Effector memory CD4-positive, alpha-beta T cell (primary cell): ENCODE results near the gene FBLN1.

Source experiments
- DNase-seq, 3 donors: peaks; one replicate each; pipeline ENCODE4 v3.0.0-alpha.2; 2020
- H3K27ac ChIP-seq: 2 replicates; pipeline ENCODE4 v1.7.0; 2013; ENCODE audit warnings: mild to moderate bottlenecking, low read length, moderate library complexity; ENCODE audit not compliant: insufficient read depth, poor library complexity, severe bottlenecking
- H3K27me3 ChIP-seq: replicated peaks from 2 replicates; pipeline ENCODE4 v1.7.0; 2013; ENCODE audit warnings: mild to moderate bottlenecking, low read length; ENCODE audit not compliant: insufficient read depth, control insufficient read depth, poor library complexity, severe bottlenecking
- H3K36me3 ChIP-seq: 2 replicates; pipeline ENCODE4 v1.7.0; 2013; ENCODE audit warnings: mild to moderate bottlenecking, low read length, moderate library complexity; ENCODE audit not compliant: control insufficient read depth, insufficient read depth
- H3K4me1 ChIP-seq: 2 replicates; pipeline ENCODE4 v1.7.0; 2013; ENCODE audit warnings: low read length, mild to moderate bottlenecking; ENCODE audit not compliant: control insufficient read depth, insufficient read depth, poor library complexity, severe bottlenecking
- H3K4me3 ChIP-seq: 2 replicates; pipeline ENCODE4 v1.7.0; 2013; ENCODE audit warnings: low read length, low read depth, mild to moderate bottlenecking; ENCODE audit not compliant: insufficient read depth, poor library complexity, severe bottlenecking
- H3K9me3 ChIP-seq: 2 replicates; pipeline ENCODE4 v1.7.0; 2013; ENCODE audit warnings: mild to moderate bottlenecking, low read length, moderate library complexity; ENCODE audit not compliant: control insufficient read depth

Gene FBLN1

DNA sequence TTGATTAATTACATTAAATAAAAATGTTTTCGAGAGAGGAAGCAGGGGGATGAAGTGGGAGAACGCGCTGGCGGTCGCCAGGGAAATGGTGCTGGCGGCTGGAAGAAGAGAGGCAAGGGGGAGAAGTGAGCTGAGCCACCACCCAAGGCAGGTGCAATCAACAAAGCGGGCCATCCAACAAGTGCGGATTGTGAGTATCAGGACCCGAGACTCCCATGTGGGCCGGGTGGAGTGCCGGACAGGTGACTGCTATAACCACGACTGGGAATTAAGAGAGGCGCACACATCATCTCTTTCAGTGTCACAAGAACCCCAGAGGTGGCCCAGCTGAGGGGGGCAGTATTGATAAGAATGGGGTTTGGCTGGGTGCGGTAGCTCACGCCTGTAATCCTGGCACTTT is 127.8 kb downstream of the FBLN1 start:
- Histone ChIP-seq H3K4me1 (no peaks in the 10 kb centered on the region), H3K36me3 (no peaks in the 10 kb centered on the region), H3K4me3 (no peak overlapping the region), H3K9me3 (no peaks in the 10 kb centered on the region), H3K27me3 (no peaks in the 10 kb centered on the region), H3K27ac (no peak overlapping the region)
- DNase-seq: no peak

- no peaks in the 10 kb centered on the region for H3K36me3 ChIP-seq
- H3K27me3 ChIP-seq: no peaks in the 10 kb centered on the region
- no peak overlapping the region for H3K4me3 ChIP-seq
- no peaks in the 10 kb centered on the region for H3K9me3 ChIP-seq
- H3K4me1 ChIP-seq: no peaks in the 10 kb centered on the region
- no peak for DNase-seq
- no peak overlapping the region for H3K27ac ChIP-seq
Observed at GRCh38 chr22:45631140-45631840, 128.6 kb downstream of the FBLN1 start.

GRCh38 chr22:45631841-45632238 is 129.2 kb downstream of the FBLN1 start:
- H3K27me3 ChIP-seq: no peaks in the 10 kb centered on the region
- H3K4me3 ChIP-seq: no peak overlapping the region
- H3K9me3 ChIP-seq: no peaks in the 10 kb centered on the region
- H3K4me1 ChIP-seq: no peaks in the 10 kb centered on the region
- no peak for DNase-seq
- H3K36me3 ChIP-seq: no peaks in the 10 kb centered on the region
- no peak overlapping the region for H3K27ac ChIP-seq

DNA sequence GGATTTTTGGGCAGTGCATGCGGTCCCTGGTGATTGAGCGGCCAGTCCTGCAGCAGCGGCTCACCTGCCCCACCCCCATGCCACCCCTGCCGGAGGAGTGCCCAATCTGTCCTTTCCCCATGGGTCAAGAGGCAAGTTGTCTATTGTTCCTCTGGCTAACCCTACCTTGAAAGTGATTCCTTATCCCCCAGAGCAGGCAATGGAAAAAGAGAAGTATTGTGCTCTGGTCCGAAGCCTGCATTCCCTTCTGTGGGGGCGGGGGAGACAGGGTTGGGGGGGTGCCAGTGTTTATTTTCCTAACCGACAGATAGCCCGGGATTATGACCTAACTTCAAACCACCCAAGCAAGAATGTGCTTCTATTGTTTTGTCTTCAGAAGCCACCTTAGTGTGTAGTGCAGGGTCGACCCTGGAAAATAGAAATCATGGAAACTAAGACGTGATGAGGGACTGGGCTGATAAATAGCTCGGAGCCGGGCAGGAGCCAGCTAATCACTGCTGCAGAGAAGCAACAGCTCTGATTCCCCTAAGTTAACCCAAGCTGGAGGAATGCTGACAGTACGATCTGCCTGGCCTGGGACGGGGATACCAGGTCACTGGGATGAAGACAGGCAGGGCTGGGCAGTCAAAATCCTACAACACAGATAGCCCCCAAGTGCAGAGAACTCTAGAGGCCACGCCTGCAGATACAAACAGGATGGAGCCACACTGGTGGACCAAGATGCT is 130.3 kb downstream of the FBLN1 start:
- Histone ChIP-seq H3K36me3 (no peaks in the 10 kb centered on the region), H3K27ac (no peak overlapping the region), H3K27me3 (no peaks in the 10 kb centered on the region), H3K4me1 (no peaks in the 10 kb centered on the region), H3K4me3 (no peak overlapping the region), H3K9me3 (no peaks in the 10 kb centered on the region)
- DNase-seq: no peak

GRCh38 chr22:45636683-45637082 is 134.0 kb downstream of the FBLN1 start:
- Histone ChIP-seq H3K36me3 (no peaks in the 10 kb centered on the region), H3K4me3 (no peak overlapping the region), H3K9me3 (no peaks in the 10 kb centered on the region), H3K4me1 (no peaks in the 10 kb centered on the region), H3K27me3 (peaks cover 17% of the 10 kb centered on the region), H3K27ac (no peak overlapping the region)
- DNase-seq: no peak

- Histone ChIP-seq H3K4me1 (no peaks in the 10 kb centered on the region), H3K27me3 (peaks cover 17% of the 10 kb centered on the region), H3K36me3 (no peaks in the 10 kb centered on the region), H3K4me3 (no peak overlapping the region), H3K9me3 (no peaks in the 10 kb centered on the region), H3K27ac (no peak overlapping the region)
- DNase-seq: no peak
Observed at GRCh38 chr22:45638197-45638596, 135.5 kb downstream of the FBLN1 start.

DNA sequence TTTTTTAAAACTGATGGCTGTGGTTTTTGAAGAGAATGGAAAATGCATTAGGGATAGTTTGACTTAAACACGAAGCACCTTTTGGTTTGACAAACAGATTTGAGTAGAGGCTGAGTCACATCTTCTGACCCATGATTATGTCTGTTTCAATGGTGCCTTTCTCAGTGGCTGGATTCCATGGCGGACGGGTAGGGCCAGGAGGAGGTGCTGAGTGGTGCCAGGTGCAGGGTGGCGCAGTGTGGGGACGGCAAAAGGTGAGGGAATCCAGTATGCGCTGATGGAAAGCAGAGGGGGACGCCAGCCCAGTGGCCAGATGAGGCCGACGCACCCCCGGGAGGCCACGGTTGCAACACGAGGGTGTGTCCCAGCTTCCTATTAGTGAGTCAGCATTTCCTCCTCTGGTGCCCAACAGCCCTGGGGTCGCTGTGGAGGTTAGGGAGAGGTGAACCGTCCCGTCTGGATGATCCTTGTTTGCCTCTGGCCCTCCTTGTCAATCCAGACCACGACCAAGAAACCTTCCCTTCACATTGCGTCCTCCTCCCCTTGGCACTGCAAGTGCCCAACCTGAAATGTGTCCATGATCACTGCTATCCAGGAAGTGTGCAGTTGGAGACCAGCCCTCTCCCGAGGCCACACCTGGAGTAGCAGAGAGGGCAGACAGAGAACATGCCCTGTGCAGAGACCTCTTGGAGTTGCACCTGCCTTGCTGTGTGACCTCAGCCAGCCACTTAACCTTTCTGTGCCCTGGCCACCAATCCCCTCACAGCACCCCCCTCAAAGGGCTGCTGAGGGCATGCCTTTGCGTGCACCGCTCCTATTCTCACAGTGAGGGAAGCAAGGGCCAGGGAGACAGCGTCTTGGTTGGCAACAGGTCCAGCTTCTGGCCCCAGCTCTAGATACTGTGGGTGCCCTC is 136.4 kb downstream of the FBLN1 start:
- Histone ChIP-seq H3K4me1 (no peaks in the 10 kb centered on the region), H3K36me3 (no peaks in the 10 kb centered on the region), H3K9me3 (no peaks in the 10 kb centered on the region), H3K27ac (no peak overlapping the region), H3K4me3 (no peak overlapping the region), H3K27me3 (peaks cover 17% of the 10 kb centered on the region)
- no peak for DNase-seq

DNA sequence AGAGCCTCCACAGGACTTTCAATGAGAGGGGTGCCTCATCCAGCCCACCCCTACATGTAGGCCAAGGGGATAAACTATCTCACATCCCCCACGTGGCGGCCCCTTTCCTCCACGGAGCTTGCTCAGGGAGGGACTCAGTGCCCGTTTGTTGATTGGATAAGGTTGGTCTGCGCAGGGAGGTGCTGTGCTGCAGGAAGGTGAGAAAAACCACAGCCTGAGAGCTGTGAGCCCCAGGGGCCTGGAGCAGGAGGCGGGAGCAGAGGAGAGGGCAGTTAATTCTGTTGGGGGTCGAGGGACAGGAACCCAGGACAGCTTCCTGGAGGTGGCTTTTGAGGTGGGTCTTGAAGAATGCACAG is 137.0 kb downstream of the FBLN1 start:
- H3K4me3 ChIP-seq: no peak overlapping the region
- no peak overlapping the region for H3K27ac ChIP-seq
- DNase-seq: no peak
- no peaks in the 10 kb centered on the region for H3K4me1 ChIP-seq
- H3K9me3 ChIP-seq: no peaks in the 10 kb centered on the region
- no peaks in the 10 kb centered on the region for H3K36me3 ChIP-seq
- peaks cover 19% of the 10 kb centered on the region for H3K27me3 ChIP-seq

DNA sequence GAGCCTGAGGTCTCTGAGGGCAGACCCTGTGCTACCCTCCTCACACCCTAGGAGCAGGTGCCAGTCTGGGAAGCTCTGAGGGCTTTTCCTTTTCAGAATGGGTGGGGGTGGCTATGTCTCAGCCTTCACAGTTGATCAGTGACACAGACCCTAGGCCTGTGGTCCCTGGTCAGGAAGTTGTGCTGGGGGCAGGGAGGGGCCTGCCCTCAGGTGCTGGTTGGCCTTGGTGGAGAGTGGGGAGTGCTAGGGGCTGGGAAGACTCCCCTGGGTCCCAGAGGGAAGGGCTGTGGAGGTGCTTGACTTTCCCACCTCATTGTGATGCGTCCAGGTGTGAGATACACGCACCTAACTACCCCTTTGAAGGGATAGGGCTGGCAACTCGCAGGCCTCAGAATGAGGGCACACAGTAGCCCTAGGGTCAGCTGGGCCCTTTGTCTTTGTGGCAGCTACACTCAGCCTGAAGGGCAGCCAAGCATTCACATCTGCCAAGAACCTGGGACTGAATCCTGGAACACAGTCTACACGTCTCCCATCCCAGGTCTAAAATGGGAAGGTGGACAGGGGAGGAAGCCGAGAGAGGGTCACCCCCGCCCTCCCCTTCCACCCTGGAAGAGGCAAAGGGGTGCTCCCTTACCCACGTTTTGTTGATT is 137.7 kb downstream of the FBLN1 start:
- H3K36me3 ChIP-seq: no peaks in the 10 kb centered on the region
- DNase-seq: no peak
- no peaks in the 10 kb centered on the region for H3K9me3 ChIP-seq
- H3K27ac ChIP-seq: no peak overlapping the region
- H3K4me3 ChIP-seq: no peak overlapping the region
- peaks cover 2% of the 10 kb centered on the region for H3K4me1 ChIP-seq
- H3K27me3 ChIP-seq: peaks cover 23% of the 10 kb centered on the region
